AG04449 (cell line): Measurements from ENCODE around the gene SH3GL2.

Source experiments
- CTCF ChIA-PET: fragments of 350-600 bp; formaldehyde crosslinking; extraction: SDS; loops from one replicate; lab custom pipeline; 2021; ENCODE audit warnings: antibody characterized with exemption; lab: Yijun Ruan, JAX
- POLR2A ChIA-PET: fragments of 400-600, 350-600 bp; formaldehyde crosslinking; extraction: SDS; loops from one replicate; lab custom pipeline; 2020; ENCODE audit warnings: antibody characterized with exemption, inconsistent platforms; lab: Yijun Ruan, JAX
- DNase-seq: peaks from one replicate; pipeline ENCODE4 v3.0.0-alpha.2; 2010; ENCODE audit warnings: low read depth, low spot score
- H3K4me3 ChIP-seq: 2 replicates; pipeline ENCODE4 v1.5.1; 2011; ENCODE audit warnings: low read depth, mild to moderate bottlenecking, control low read depth, low read length
- TF ChIP-seq, protein P1 (sequence below): IDR thresholded peaks from one replicate; pipeline ENCODE4 v1.5.1; 2011; ENCODE audit warnings: mild to moderate bottlenecking, moderate library complexity, low read length, control low read depth, inconsistent platforms; ENCODE audit not compliant: insufficient read depth; ENCODE audit errors: missing control alignments

Gene SH3GL2

GRCh38 chr9:17555362-17556054 lies 23.4 kb upstream of the SH3GL2 start:
- TF ChIP-seq, protein P1, sequence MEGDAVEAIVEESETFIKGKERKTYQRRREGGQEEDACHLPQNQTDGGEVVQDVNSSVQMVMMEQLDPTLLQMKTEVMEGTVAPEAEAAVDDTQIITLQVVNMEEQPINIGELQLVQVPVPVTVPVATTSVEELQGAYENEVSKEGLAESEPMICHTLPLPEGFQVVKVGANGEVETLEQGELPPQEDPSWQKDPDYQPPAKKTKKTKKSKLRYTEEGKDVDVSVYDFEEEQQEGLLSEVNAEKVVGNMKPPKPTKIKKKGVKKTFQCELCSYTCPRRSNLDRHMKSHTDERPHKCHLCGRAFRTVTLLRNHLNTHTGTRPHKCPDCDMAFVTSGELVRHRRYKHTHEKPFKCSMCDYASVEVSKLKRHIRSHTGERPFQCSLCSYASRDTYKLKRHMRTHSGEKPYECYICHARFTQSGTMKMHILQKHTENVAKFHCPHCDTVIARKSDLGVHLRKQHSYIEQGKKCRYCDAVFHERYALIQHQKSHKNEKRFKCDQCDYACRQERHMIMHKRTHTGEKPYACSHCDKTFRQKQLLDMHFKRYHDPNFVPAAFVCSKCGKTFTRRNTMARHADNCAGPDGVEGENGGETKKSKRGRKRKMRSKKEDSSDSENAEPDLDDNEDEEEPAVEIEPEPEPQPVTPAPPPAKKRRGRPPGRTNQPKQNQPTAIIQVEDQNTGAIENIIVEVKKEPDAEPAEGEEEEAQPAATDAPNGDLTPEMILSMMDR: no peak
- CTCF ChIA-PET: no interaction called here
- no peak overlapping the region for H3K4me3 ChIP-seq
- no peak for DNase-seq
- POLR2A ChIA-PET: no interaction called here

DNA sequence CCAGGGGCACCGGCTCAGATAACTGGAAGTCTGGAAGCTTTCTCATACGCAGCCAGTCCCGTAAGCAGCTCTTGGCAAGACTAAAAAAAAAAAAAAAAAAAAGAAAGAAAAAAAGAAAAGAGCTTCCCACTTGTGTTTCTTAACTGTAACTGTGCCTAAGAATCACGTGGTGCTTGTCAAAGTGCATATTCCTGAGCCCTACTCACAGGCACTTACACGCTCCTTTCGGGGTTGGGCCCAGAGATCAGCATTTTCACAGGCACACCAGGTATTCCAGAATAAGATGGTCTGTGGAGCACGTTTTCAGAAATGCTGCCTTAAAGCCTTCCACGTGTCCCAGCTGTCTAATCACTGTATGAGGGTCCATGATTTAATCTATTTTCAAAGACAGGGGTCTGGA lies 22.6 kb upstream of the SH3GL2 start:
- TF ChIP-seq, protein P1: no peak
- CTCF ChIA-PET: no interaction called here

DNA sequence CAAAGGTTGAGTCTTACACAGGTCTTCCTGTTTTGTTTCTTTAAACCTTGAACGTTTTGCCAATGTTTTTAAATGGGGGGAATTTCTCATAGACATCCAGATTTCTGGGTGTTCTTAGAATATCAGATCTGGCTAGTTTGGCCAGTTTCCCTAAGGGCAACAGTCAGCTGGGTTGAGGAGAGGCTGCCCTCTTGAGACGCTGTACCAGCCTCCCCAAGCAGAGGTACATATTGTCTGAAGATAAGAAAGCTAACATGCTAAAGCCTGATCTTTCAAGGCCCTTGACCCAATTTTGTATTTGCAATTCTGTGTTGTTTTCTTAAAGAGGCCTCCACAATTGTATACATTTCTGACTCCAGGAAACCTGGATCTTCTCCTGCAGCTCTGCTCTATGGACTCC lies 21.9 kb upstream of the SH3GL2 start:
- CTCF ChIA-PET: no interaction called here
- POLR2A ChIA-PET: no interaction called here
- H3K4me3 ChIP-seq: no peak overlapping the region
- no peak for DNase-seq
- TF ChIP-seq, protein P1: no peak

More for the DNA sequence above, 22.6 kb upstream of the SH3GL2 start:
- POLR2A ChIA-PET: no interaction called here
- no peak for DNase-seq
- no peak overlapping the region for H3K4me3 ChIP-seq

GRCh38 chr9:17571825-17572224 lies 7.0 kb upstream of the SH3GL2 start:
- ChIA-PET CTCF (no interaction called here), POLR2A (no interaction called here)
- no peak overlapping the region for H3K4me3 ChIP-seq
- TF ChIP-seq, protein P1: no peak
- DNase-seq: no peak

DNA sequence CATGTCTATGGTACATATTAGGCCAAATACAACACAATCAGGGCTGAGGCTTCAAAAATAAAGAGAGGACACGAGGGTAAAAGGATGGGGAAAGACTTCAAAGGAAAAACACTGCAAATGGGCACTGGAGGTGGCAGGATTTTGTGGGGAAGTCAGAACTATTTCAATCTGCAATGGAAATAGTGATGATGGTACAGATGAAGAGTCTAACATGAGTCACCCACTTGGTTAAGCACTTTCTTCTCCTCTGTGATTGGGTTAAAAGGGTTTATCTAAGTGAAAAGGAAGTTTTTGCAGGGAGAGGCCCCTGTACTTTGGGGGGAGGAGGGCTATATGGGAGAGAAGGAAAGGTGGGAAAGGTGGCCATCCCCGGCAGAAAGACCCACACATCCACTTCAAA lies 4.5 kb upstream of the SH3GL2 start:
- TF ChIP-seq, protein P1: no peak
- CTCF ChIA-PET: no interaction called here
- POLR2A ChIA-PET: no interaction called here
- no peak overlapping the region for H3K4me3 ChIP-seq
- no peak for DNase-seq

GRCh38 chr9:17578577-17578910 lies 322 bp upstream of the SH3GL2 start:
- TF ChIP-seq, protein P1: no peak
- POLR2A ChIA-PET: no interaction called here
- CTCF ChIA-PET: no interaction called here
- DNase-seq: no peak
- H3K4me3 ChIP-seq: peak overlapping the region; percentile 27
